HG03135 (cell line): Measurements from ENCODE around the gene TNRC6A.

Source experiments
- ATAC-seq: cut with Tn5 transposase; IDR thresholded peaks from one replicate; pipeline ENCODE4 v1.9.1; 2021; ENCODE audit warnings: mild to moderate bottlenecking, moderate library complexity; ENCODE audit not compliant: unreplicated experiment

Gene TNRC6A

GRCh38 chr16:24863582-24864437, 134.4 kb downstream of the TNRC6A start:
- ATAC-seq: no peak

GRCh38 chr16:24869033-24869432, 139.6 kb downstream of the TNRC6A start:
- ATAC-seq: no peak

DNA sequence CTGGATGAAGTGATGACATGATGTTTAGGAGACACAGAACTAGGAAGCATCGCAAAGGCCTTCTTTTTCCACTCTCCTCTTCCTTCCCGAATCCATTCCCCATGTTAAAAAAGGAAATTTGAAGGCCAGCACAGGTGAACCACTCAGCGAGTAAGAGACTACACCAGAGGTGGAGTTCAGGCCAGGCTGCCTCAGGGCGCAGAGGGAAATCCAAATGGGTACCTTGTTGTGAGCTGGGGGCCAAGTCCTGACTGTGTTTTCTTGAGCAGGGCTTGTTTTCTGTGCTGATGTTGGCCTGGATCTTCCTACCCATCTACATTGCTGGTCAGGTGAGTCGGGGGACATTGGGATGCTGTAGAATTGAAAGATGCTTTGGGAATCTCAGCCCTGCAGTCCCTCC, 142.4 kb downstream of the TNRC6A start:
- no peak for ATAC-seq

DNA sequence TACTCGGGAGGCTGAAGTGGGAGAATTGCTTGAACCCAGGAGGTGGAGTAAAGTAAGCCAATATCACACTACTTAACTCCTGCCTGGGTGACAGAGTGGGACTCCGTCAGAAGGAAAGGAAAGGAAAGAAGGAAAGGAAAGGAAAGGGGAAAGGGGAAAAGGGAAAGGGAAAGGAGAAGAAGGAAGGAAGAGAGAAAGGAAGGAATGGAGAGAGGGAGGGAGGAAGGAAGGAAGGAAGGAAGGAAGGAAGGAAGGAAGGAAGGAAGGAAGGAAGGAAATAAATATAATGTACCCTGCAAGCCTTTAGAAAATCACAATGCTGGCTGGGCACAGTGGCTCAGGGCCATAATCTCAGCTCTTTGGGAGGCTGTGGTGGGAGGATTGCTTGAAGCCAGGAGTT, 143.6 kb downstream of the TNRC6A start:
- ATAC-seq: no peak

DNA sequence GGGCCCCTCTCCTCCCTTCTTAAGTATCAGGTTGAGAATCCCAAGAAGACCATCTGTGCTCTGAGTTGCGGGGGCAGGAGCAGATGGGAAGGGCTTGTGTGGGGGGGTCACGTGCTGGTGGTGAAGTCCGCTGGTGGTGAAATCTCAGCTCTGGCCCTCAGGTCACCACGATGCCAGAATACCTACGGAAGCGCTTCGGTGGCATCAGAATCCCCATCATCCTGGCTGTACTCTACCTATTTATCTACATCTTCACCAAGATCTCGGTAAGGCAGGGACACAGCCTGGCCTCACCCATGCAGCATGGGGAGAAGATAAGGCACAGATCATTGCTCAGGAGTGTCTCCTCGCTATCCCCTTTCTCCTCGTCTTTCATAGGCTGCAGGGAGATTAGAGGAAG, 146.0 kb downstream of the TNRC6A start:
- no peak for ATAC-seq
